GM12875 (cell line): ENCODE results near the gene TRMT112.
A peak's percentile ranks its signal among the peaks of the same experiment; 100 is the strongest.

Experiments
- H3K4me3 ChIP-seq: one replicate; pipeline ENCODE4 v1.5.1; 2011; ENCODE audit warnings: low read depth, low read length, control low read depth
- TF ChIP-seq, protein P1 (sequence below): IDR thresholded peaks from 2 replicates; pipeline ENCODE4 v1.5.1; 2011; ENCODE audit warnings: low read depth, mild to moderate bottlenecking, control low read depth, inconsistent platforms, low read length, moderate library complexity, borderline replicate concordance; ENCODE audit not compliant: insufficient read depth

The TRMT112 gene

DNA sequence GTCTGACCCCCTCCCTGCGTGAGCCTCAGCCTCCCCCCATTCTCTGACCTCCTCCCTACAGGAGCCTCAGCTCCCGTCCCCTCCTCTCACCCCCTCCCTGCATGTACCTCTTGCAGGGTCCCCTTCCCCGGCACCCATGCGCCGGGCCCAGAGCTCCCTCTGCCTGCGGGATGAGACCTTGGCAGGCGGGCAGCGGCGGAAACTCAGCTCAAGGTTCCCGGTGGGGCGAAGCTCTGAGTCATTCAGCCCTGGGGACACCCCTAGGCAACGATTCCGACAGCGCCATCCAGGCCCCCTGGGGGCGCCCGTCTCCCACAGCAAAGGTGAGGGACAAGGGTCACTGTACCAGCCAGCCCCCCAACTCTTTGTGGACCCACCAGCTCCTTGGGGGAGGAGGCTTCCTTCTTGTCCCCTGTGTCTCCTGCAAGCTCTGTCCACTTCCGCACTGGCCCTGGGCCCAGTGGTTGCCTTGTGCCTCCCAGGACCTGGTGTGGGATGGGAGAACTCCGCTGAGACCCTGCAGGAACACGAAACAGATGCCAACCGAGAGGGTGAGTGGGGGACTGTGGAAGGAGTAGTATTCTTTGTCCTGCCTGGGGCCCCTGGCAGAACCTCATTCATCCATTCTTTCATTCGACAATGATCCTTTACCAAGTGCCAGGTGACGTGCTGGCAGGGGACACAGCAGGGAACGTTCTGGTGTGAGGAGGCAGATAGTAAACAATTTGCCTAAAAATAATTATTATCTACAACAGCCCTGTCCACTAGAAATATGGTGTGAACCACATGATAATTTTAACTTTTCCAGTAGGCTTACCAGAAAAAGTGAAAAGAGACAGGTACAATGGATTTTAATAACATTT, 38.0 kb upstream of the TRMT112 start:
- no peak overlapping the region for H3K4me3 ChIP-seq
- TF ChIP-seq, protein P1, sequence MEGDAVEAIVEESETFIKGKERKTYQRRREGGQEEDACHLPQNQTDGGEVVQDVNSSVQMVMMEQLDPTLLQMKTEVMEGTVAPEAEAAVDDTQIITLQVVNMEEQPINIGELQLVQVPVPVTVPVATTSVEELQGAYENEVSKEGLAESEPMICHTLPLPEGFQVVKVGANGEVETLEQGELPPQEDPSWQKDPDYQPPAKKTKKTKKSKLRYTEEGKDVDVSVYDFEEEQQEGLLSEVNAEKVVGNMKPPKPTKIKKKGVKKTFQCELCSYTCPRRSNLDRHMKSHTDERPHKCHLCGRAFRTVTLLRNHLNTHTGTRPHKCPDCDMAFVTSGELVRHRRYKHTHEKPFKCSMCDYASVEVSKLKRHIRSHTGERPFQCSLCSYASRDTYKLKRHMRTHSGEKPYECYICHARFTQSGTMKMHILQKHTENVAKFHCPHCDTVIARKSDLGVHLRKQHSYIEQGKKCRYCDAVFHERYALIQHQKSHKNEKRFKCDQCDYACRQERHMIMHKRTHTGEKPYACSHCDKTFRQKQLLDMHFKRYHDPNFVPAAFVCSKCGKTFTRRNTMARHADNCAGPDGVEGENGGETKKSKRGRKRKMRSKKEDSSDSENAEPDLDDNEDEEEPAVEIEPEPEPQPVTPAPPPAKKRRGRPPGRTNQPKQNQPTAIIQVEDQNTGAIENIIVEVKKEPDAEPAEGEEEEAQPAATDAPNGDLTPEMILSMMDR = peak; percentile 58

DNA sequence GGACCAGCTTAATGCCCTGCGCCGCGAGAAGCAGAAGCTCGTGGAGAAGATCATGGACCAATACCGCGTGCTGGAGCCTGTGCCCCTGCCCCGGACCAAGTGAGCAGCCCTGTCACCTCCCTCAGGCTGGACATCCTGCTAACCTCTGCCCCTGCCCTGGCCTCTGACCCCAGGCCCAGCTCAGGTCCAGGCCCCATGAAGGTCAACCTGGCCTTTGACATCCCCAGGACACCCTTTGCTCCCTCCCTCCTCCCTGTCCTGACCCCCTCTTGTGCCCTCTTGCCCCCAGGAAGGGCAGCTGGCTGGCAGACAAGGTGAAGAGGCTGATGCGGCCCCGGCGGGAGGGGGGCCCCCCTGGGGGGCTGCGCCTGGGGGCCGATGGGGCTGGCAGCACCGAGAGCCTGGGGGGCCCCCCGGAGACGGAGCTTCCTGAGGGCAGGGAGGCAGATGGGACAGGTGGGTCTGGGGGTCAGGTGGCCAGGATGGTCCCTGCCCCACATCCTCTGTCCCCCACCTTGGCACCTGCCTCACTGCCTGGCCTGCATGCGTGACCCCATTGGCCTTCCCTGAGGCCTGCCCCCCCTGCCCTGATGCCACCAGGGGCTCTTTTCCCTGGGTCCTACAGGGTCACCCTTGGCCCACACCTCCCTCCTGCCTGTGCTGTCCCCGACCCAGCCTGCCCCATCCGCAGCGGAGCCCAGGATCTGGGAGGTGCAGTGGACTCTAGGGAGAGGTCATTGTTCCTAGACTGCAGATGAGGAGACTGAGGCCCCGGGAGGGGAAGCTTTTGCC, 36.6 kb upstream of the TRMT112 start:
- TF ChIP-seq, protein P1 = no peak
- H3K4me3 ChIP-seq = no peak overlapping the region

DNA sequence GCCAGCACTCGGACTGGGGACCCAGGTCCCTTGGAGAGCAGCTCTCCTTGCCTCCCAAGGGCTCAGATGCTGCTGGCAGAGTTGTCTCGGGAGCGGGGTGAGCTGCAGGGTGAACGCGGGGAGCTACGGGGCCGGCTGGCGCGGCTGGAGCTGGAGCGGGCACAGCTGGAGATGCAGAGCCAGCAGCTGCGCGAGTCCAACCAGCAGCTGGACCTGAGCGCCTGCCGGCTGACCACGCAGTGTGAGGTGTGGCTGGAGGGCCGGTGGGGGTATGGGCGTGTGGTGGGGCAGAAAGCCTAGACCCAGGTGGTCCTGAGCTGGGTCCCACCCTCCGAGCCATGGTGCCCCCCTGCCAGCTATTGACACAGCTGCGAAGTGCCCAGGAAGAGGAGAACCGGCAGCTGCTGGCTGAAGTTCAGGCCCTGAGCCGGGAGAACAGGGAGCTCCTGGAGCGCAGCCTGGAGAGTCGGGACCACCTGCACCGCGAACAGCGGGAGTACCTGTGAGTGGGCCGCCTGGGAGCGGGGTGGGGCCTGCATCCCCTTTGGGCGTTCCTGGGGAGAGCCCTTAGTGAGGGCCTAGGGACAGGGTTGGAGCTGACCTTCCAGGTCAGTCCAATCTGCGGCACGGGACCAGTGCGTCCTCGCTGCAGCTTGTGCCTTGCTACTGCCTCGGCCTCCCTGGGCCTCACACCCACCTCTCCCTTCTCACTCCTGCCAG, 35.8 kb upstream of the TRMT112 start:
- TF ChIP-seq, protein P1 = no peak

DNA sequence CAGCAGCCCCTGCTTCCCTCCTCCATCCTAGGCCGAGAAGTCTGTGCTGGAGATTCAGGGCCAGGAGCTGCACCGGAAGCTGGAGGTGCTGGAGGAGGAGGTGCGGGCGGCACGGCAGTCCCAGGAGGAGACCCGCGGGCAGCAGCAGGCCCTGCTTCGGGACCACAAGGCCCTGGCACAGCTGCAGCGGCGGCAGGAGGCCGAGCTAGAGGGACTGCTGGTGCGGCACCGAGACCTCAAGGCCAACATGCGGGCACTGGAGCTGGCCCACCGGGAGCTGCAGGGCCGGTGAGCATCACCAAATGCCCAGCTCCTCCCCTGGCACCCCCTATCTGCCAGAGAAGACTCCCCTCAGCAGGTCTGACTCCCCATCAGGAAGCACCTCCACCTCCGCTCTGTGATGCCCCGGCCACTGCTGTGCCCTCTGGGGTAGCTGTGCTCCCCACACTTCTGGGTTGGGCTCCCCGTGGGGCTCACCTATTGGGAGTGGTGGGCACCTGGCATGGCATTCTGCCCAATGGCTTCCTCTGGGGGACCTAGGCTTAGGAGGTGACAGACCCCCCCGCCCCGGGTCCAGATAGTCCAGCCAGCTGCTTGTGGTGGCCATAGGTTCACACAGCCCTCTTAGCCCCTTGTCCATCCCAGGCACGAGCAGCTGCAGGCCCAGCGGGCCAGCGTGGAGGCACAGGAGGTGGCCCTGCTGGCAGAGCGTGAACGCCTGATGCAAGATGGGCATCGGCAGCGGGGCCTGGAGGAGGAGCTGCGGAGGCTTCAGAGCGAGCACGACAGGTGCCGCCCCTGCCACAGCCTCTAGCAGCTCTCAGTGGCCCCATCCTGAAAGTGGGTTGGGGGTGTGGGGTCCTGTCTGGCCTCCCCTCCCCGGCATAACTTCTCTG, 35.0 kb upstream of the TRMT112 start:
- H3K4me3 ChIP-seq = no peak overlapping the region
- TF ChIP-seq, protein P1 = no peak

More for the DNA sequence above, 35.8 kb upstream of the TRMT112 start:
- no peak overlapping the region for H3K4me3 ChIP-seq

DNA sequence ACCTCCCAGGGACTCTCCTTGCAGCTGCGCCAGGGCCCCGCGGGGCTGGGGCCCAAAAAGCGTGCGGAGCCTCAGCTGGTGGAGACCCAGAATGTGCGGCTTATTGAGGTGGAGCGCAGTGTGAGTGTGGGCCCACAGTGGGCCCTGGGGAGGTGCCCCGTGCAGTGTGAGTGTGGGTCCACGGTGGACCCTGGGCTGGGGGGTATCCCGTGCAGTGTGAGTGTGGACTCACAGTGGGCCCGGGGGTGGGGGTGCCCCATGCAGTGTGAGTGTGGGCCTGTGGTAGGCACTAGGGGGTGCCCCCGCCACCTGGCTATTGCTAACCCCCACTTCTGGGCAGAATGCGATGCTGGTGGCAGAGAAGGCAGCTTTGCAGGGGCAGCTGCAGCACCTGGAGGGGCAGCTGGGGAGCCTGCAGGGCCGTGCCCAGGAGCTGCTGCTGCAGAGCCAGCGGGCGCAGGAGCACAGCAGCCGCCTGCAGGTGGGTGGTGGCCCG, 33.8 kb upstream of the TRMT112 start:
- TF ChIP-seq, protein P1 = no peak
- H3K4me3 ChIP-seq = no peak overlapping the region

DNA sequence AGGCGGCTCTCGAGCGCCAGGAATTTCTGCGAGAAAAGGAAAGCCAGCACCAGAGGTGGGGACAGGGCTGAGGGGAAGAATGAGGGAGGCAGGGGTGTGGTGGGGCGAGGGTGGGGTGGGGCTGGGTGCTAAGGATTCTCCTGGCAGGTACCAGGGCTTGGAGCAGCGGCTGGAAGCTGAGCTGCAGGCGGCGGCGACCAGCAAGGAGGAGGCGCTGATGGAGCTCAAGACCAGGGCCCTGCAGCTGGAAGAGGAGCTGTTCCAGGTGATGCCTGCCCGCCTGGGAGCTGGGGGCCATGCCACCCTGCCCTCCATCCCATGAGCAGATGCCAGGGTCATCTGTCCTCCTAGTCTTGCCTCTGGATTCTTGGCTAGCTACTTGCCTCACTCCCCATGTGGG, 32.0 kb upstream of the TRMT112 start:
- TF ChIP-seq, protein P1 = no peak
- H3K4me3 ChIP-seq = no peak overlapping the region
